Stromal cell of bone marrow (primary cell): ENCODE measurements around the gene BAZ2B.

ENCODE experiments used
- DNase-seq: peaks from one replicate; pipeline ENCODE4 v3.0.0-alpha.2; 2012; ENCODE audit warnings: low read depth

BAZ2B gene

DNA sequence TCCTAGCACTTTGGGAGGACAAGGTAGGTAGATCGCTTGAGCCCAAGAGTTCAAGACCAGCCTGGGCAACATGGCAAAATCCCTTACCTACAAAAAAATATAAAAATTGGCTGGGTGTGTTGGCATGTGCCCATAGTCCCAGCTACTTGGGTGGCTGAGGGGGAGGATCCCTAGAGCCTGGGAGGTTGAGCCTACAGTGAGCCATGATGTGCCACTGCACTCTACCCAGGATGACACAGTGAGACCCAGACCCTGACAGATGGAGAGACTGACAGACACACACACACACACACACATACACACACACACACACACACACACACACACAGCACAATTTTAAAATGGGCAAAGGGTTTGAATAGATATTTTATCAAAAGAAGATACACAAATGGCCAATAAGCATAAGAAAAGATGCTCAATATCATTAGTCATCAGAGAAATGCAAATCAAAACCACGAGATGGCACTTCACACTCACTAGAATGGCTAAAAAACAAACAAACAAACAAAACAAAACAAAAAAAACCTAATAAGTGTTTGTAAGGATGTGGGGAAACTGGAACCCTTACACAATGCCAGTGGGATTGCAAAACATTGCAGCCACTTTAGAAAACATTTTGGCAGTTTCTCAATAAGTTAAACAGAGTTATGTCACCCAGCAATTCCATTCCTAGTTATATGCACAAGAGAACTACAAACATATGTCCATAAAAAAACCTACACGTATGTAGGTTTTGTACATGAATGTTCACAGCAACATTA, 42.3 kb downstream of the BAZ2B start:
- no peak for DNase-seq

DNA sequence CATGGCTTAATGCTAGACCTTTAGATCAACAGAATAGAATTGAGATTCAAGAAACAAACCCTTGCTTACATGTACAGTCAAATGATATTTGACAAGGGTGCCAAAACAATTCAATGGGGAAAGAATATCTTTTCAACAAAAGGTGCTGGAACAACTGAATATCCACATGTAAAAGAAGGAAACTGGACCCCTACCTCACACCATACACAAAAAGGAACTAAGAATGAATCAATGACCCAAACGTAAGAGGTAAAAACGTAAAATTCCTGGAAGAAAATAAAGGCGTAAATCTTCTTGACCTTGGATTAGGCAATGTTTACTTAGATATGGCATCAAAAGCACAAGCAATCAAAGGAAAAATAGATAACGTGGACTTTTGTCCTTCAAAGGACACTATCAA, 43.1 kb downstream of the BAZ2B start:
- DNase-seq: no peak

DNA sequence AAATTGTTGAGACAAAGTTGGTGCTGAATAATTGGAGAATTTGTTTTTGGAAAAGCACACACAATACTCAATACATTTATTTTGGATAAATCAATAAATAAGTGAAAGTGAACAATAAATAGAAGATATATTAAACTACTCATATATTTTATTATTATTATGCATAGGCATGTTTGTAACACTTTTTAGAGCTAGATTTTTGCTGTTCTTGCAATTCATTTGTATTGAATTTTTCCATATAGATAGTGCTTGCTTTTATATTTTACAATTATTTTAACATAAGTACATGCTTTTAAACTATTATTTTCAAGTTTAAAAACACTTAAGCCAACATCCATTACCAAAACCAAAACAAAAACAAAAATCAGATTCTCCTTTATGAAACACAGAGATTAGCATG, 43.9 kb downstream of the BAZ2B start:
- DNase-seq: no peak

DNA sequence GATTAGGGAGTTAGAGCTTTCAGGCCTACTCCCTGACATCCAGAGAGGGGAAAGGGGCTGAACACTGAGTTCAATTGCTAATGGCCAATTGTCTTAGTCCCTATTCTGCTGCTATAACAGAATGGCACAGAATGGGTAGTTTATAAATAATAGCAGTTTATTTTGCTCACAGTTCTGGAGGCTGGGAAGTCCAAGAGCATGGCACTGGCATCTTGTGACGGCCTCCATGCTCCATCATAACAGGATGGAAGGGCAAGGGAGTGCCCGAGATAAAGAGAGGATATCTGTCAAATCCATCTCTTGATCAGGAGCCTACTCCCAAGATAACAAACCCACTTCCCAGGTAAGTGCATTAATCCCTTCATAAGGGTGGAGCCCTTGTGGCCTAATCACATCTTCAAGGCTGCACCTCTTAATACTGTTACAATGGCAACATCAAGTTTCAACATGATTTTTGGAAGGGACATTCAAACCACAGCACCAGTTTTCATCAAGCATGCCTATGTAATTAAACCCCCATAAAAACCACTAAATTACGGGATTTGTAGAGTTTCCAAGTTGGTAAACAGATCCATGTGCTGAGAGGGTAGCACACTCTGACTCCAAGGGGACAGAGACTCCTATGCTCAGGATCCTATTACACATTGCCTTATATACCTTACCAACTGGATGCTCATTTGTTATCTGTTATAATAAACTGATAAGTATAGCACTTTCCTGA, 44.6 kb downstream of the BAZ2B start:
- no peak for DNase-seq

DNA sequence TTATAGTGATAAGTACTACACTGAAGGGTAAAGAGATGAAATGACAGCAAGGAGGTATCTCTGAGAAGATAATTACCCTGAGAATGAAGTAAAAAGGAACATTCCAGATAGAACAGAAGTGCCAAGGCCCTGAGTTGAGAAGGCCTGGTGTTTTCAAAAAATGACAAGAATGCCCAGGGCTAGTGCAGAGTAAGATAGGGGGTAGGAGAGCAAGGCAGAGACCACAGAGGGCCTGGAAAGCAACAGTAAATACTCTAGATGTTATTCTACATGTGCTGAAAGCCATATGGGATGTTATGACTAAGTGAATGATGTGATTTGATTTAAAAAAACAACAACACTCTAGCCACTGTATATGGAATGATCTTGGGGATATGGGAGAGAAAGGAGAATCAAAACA, 52.3 kb downstream of the BAZ2B start:
- no peak for DNase-seq

DNA sequence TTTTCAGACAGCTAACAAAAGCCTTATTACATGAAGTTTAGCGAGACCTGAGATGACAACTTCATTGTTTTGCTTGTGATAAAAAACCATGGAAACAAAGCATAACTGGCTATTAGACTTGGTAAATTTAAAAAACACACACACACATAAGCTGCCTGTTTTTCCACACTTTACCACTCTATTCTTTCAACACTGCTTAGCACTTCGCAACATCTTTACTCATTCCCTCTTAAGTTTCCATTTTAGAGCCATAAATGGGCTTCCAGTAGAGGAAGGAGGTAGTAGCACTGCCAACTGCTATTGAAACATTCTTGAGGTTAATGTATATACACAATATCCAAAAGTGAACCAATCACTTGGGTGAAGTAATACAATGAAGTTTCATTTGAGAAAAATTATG, 54.1 kb downstream of the BAZ2B start:
- no peak for DNase-seq

DNA sequence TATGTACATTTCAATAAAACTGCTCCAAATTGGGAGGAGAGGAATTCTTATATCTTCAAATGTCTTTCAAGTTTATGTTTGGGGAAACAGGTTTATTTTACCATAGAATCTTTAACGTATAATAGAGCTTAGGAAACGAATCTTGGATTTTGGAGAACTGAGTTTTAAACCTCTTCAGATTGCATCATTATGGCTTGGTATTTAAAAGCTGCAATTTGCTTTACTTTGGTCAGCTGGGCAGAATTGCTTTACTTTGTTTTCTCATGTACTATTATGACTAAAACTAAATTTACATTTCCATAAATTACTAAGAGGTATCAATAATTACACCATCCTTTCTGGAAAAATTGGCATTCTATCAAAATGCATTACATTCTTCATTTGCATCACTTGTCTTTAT, 54.6 kb downstream of the BAZ2B start:
- no peak for DNase-seq

DNA sequence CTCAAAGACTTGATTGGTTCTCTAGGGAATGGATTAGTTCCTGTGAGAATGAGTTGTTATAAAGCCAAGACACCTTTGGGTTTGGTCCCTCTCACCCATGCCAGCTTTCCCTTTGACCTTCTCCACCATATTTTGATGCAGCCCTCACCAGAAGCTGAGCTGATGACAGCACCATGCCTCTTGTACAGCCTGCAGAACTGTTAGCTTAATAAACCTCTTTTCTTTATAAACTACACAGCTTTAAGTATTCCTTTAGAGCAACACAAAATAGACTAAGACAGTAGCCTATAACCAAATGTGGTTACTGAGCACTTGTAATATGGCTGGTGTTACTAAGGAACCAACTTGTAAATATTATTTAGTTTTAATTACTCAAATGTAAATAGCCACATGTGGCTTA, 55.1 kb downstream of the BAZ2B start:
- no peak for DNase-seq

DNA sequence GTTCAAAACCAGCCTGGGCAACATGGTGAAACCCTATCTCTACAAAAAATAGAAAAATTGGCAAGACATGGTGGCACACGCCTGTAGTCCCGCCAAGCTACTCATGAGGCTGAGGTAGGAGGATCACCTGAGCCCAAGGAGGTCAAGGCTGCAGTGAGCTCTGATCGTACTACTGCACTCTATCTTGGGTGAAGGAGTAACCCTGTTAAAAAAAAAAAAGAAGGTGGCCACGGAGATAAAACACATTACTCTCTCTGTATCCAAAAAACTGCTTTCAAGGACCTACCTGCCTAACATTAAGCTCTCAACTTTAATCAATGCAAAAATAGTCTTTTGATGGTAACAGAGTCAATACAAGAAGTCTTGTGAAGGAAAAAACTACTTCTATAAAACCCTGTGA, 57.3 kb downstream of the BAZ2B start:
- DNase-seq: no peak

DNA sequence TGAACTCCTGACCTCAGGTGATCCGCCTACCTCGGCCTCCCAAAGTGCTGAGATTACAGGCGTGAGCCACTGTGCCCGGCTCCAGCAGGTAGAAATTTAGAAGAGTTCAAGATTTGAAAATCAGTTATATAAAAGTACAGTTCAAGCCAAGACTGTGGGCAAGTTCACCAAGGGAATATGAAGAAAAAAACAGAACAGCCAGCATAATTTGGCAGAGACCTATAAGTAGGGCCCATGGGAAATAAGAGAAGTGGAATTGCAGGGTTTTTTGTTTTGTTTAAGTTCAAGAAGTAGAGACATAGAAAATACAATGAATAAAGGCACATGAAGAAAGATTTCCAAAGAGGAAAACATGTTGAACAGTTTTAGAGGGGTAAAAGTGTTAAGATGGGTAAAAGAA, 57.9 kb downstream of the BAZ2B start:
- DNase-seq: peak; percentile 43

DNA sequence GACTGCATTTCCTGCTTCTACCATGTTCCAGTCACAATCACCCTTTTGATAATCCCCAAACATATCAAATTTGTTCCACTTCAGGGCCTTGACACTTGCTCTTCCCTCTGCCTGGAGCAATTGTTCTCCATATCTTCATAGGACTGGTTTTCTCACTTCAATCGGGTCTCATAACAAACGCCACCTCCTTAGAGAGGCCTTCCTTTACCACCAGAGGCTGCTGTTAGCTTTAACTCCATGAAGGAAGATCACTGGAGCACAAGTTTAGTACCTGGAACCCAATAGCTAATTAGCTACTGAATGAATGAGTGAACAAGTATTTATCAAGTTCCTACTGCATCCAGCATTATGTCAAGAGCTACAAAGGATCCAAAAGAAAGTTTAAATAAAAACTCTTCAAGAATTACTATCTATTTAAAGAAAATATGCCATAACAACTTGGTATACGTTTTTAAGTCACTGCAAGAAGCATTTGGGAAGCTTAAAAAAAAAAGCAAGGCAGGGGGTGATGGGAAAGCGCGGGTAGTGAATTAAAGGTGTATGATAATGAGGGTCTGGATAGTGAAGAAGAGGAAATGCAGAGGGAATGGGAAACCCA, 58.8 kb downstream of the BAZ2B start:
- DNase-seq: no peak

DNA sequence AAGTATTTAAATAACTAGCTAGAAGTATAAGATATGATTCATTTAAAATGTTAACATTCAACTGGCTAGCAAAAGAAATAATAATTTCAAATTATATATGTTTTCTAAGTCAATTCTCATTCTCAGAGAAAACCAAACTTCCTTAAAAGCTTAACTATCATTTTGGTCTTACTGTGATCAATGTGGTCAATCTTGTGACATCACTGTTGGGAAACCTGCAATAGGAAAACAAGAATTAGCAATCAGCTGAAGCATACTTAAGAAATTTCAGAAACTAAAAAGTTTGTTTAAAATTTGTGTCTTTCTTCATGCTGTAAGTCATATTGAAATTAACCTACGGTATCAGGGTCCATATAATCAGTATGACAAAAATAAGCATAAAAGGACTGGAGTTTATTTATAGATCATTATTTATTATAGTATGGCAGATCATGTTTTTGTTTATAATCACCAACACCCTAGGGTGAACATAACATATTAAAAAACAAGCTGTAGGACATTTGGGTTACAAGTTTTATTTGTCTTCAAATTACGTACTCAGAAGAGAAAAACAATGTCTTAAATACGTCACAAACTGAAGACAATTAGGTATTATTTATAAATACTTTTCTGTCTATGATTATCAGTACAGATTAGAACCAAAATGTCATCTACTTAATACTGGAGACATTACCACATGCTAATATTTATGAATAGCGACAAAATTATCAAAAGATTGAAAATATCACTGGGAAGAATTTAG, 60.5 kb downstream of the BAZ2B start:
- DNase-seq: no peak

DNA sequence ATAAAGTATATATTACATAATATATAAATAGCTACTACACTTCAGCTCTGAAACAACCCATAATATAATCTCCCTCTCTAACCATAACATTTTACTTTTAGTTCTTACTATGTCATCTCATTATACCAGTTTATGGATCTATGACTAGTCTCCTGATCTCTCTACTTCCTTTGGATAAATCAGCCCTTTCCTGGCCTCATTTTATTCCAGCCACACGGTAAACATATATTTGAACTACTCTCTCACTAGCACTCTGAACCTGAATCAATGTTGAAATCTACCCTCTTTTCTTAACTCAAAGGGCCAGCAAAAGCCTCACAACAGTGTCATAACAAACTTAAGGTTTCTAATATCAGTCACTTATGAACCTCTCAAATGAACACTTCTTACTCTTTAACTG, 62.6 kb downstream of the BAZ2B start:
- no peak for DNase-seq

DNA sequence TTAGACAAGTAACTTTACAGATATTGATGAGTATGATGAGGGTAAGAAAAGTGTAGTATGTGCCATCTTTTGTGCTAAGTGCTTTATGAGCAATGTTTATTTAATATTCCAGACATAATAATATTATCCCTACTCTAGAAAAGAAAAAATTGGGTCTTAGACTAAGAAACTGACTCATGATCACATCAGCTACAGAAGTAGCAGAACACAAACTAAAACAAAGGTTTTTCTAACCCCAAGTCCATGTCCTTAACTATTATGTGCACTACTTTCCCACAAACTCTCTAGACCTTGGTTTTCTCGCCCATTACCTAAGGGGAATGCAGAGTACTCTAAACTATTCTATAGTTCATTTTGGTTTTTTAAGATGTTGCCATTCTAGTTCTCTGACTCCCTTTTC, 64.5 kb downstream of the BAZ2B start:
- DNase-seq: no peak

DNA sequence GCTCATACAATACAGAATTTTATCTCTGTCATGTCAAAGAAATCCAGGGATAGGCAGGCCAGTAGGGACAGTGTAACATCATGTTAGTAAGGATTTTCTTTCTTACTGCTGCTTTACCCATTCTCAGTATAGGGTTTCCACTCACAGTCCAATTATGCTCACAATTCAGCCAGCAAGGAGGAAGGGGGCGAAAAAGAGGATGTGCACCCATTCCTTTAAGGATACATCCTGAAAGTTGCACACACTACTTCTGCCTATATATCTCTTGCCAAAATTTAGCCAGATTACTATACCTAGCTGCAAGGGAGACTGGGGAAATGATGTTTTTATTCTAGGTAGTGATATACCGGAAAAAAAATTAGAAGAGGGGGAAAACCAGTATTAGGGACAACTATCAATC, 66.1 kb downstream of the BAZ2B start:
- no peak for DNase-seq

DNA sequence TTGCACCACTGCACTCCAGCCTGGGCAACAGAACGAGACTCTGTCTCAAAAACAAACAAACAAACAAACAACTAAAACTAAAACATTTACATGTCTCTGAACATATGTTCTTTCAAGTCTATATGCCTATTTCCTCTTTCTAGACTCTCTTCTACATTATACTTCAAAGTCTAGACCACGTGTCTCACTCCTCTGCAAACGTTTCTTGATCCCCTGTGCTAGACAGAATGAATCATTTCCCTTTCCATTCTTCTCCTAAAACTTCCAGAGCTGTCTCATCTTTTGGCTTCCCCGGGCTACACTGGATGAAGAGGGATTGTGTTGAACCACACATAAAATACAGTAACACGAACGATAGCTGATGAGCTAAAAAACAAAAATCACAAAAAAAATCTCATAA, 67.1 kb downstream of the BAZ2B start:
- no peak for DNase-seq

DNA sequence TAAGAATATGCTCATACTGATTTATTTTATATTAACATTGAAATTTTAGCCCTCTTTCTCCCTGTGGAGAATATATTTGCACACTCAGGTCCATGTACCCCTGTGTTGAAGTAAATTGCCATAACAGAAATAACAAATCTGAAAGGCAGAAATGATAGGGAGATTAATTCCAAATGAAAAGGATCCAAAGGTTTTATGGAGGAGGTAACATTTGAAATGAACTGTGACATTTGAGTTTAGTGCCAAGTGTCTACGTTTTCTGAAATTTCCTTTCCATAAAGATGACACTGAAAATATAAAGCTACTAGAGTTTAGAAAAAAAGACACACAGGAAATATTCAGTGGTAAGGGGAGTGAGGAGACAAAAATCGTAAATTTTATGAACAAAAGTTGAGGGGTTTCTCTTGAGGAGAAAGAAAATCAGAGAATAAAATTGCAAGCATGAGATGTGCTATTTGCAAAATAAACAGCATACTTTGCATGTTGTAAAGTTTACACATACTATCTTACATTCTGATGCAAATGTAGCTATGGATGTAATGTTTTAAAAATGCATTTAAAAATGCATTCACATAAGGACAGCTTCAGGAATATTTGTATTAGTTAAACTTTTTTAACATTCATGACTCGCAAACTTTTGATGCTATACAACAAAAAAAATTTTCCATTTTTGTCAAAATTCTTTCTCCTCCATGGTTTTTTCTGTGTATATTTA, 69.5 kb downstream of the BAZ2B start:
- DNase-seq: no peak

DNA sequence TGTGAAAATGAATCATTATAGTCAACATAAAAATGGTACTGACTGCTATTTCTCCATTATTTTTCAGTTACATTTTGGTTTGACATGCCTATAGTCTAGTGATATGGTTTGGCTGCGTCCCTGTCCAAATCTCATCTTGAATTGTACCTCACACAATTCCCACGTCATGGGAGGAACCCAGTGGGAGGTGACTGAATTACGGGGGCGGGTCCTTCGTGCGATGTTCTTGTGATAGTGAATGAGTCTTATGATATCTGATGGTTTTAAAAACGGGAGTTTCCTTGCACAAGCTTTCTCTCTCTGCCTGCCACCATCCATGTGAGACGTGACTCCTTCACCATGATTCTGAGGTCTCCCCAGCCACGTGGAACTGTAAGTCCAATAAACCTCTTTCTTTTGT, 70.3 kb downstream of the BAZ2B start:
- DNase-seq: no peak

DNA sequence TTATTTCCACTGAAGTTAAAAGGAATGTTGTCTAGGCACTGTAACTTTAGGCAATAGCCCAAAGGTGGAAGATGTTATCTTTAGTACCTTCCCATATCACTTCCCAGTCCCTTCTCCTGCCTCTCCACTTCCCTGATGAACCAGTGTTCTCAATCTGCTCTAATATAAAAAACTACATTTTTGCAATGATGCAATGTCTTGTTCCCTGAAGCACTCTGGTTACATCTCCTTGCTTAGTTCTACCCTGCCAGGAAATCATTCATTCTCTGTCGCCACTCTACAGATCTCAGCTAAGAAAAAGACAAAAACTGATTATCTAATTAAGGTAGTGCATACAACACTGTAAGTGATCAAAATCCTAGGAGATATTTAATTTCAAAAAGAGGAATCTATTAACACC, 71.3 kb downstream of the BAZ2B start:
- no peak for DNase-seq

DNA sequence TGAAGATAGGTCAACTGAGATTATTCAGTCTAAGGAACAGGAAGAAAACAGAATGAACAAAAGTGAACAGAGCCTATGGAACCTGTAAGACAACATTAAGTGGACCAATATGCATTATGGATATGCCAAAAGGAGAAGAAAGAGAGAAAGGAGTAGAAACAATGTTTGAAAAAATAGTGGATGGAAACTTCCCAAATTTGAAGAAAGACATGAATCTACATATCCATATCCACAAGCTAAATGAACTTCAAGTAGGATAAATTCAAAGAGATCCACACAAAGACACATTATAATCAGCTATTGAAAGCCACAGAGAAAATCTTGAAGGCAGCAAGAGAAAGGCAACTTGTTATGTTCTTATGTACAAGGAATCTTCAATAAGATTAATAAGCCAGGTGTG, 74.2 kb downstream of the BAZ2B start:
- no peak for DNase-seq

DNA sequence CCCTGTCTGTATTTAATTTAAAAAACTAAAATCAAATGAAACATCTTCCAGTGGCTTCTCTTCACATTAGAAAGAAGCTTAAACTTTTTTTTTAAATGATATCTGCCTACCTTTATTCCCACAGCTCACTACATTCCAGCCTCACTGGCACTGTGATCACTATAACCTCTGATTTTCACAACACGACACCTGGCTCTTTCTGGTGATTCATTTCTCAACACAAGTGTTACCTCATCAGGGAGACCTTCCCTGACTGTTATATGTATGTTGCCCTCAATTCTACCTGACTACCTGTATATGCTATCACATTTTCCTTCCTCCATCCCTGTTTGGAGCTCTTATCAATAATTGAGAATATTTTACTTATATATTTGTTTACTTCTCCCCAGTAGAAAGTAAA, 76.6 kb downstream of the BAZ2B start:
- DNase-seq: no peak

DNA sequence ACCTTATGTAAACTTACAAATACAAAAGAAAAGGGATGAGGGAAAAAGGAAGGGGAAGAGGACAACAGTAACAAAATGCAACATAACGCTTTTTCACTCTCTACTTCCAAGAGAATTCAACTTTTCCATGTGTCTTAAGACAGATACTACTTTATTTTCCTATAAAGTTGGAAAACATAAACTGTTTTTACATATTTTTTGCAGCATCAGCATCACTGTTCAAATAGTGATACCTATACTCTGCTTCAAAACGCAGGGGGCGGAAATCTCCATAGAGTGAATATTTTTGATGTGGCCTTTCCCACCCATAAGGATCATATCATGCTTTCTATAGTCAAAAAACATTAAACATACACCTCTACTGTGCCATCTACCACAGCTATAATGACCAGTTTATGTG, 77.5 kb downstream of the BAZ2B start:
- DNase-seq: no peak
